ENCODE results near the gene RAPSN. TPM values are rescaled to one million over a fixed set of nuclear protein-coding genes. Genes with fewer than 3 reads are reported as not detected.
A peak's percentile ranks its signal among the peaks of the same experiment; 100 is the strongest.

The RAPSN gene
- total and polyA plus RNA-seq, 2 donors (not counting 1 experiment from before 2014, with no cell fraction given), result 0.17 TPM; not detected in 1

DNA sequence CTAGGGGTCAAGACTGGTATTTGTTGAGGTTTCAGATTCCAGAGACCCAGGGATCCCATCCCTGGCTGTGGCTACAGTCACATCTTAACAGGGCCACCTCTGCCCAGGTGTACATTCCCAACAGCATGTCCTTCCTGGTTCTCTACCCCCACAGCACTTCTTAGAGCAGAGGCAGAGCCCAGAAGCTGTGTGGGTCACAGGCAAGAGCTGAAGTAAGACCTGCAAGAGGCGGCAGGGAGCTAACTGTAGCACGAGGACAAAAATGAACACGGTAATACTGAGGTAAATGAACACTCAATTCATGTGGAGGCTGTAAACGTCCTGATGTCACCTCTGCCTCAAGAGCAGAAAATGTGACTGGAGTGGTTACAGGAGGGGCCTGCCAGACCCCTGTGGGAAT, 21.7 kb upstream of the RAPSN start:
- Histone ChIP-seq H3K79me2 (ENCODE audit: control insufficient read depth, insufficient read depth, low read length) (peaks cover 24% of the 10 kb centered on the region), H4K20me1 (ENCODE audit: control insufficient read depth, extremely low read depth, insufficient read depth, low read length) (no peaks in the 10 kb centered on the region)

DNA sequence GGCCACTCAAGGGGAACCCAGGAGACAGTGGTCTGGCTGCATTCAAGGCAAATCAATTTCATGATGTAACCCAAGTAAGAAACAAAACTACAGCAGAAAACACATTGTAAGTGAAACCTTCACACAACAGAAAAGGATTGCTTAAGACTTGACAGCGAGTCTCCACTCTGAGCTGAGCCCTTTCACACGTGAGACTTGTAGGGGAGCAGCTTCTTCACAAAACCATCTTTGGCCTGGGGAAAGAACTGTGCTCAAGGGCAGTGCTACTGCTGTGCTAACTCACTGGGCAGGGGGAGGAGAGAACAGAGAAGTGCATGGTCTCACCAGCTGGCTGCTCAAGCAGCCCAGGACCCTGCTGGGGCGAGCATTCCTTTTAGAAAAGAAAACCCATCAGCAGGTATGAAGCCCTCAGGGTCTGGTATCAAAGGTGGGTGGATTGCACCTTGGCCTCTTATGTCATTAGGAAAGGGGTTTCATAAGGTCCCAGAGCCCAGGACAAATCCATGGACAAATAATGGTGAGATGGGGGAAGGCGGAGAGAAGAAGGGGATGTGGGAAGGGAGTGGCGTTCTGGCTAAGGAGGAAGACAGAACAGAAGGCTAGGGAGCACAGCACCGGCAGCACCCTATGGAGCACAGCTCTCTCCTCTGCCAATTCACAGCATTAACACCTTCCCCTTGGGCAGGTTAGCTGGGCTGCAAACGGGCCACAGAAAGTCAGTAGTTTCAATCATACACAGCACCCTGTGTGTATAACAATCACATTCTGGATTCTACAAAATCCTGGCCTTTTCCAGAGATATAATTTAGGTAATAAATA, 20.6 kb upstream of the RAPSN start:
- H3K4me1 ChIP-seq (ENCODE audit: control insufficient read depth, extremely low read depth, insufficient read depth, low read length), result peaks cover 8% of the 10 kb centered on the region
- H3K36me3 ChIP-seq (ENCODE audit: control insufficient read depth, insufficient read depth, low read length), result peaks cover 25% of the 10 kb centered on the region
- no peak overlapping the region for H3K4me2 ChIP-seq (ENCODE audit: extremely low read depth, insufficient read depth, low read length)
- H3K4me3 ChIP-seq (replicated peaks in 1 of 4; ENCODE audit: control extremely low read depth in 1 of 4, insufficient read depth in 1 of 4, low read depth in 3 of 4, low read length in 4 of 4), result no peak overlapping the region
- no peak for TF ChIP-seq EZH2 (IDR thresholded peaks at IDR 0.05; ENCODE audit: low read length, missing control alignments)
- TF ChIP-seq, protein P1, sequence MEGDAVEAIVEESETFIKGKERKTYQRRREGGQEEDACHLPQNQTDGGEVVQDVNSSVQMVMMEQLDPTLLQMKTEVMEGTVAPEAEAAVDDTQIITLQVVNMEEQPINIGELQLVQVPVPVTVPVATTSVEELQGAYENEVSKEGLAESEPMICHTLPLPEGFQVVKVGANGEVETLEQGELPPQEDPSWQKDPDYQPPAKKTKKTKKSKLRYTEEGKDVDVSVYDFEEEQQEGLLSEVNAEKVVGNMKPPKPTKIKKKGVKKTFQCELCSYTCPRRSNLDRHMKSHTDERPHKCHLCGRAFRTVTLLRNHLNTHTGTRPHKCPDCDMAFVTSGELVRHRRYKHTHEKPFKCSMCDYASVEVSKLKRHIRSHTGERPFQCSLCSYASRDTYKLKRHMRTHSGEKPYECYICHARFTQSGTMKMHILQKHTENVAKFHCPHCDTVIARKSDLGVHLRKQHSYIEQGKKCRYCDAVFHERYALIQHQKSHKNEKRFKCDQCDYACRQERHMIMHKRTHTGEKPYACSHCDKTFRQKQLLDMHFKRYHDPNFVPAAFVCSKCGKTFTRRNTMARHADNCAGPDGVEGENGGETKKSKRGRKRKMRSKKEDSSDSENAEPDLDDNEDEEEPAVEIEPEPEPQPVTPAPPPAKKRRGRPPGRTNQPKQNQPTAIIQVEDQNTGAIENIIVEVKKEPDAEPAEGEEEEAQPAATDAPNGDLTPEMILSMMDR (conservative IDR thresholded peaks at IDR 0.05 in 1 of 2, IDR thresholded peaks at IDR 0.05 in 1 of 2; ENCODE audit: low read depth in 1 of 2, low read length in 2 of 2), result no peak
- no peaks in the 10 kb centered on the region for H4K20me1 ChIP-seq (ENCODE audit: control insufficient read depth, extremely low read depth, insufficient read depth, low read length)
- H3K27ac ChIP-seq (ENCODE audit: insufficient read depth, low read length), result no peak overlapping the region
- no peak overlapping the region for H3K9ac ChIP-seq (ENCODE audit: insufficient read depth, low read length)
- H2AFZ ChIP-seq (ENCODE audit: low read length), result no peak overlapping the region
- peak in 1 of 2 donors; percentile 41 for DNase-seq (ENCODE audit: low read depth in 2 of 2)
- H3K9me3 ChIP-seq (ENCODE audit: control insufficient read depth, insufficient read depth, low read depth, low read length), result no peaks in the 10 kb centered on the region
- H3K79me2 ChIP-seq (ENCODE audit: control insufficient read depth, insufficient read depth, low read length), result peaks cover 27% of the 10 kb centered on the region
- H3K27me3 ChIP-seq (ENCODE audit: control insufficient read depth, insufficient read depth, low read length), result no peaks in the 10 kb centered on the region

More for the DNA sequence above, 21.7 kb upstream of the RAPSN start:
- no peak overlapping the region for H3K4me2 ChIP-seq (ENCODE audit: extremely low read depth, insufficient read depth, low read length)
- no peak overlapping the region for H2AFZ ChIP-seq (ENCODE audit: low read length)
- no peak overlapping the region for H3K4me3 ChIP-seq (replicated peaks in 1 of 4; ENCODE audit: control extremely low read depth in 1 of 4, insufficient read depth in 1 of 4, low read depth in 3 of 4, low read length in 4 of 4)
- H3K9ac ChIP-seq (ENCODE audit: insufficient read depth, low read length), result no peak overlapping the region
- H3K9me3 ChIP-seq (ENCODE audit: control insufficient read depth, insufficient read depth, low read depth, low read length), result no peaks in the 10 kb centered on the region
- peaks cover 11% of the 10 kb centered on the region for H3K4me1 ChIP-seq (ENCODE audit: control insufficient read depth, extremely low read depth, insufficient read depth, low read length)
- H3K36me3 ChIP-seq (ENCODE audit: control insufficient read depth, insufficient read depth, low read length), result peaks cover 29% of the 10 kb centered on the region
- no peaks in the 10 kb centered on the region for H3K27me3 ChIP-seq (ENCODE audit: control insufficient read depth, insufficient read depth, low read length)
- TF ChIP-seq, protein P1 (conservative IDR thresholded peaks at IDR 0.05 in 1 of 2, IDR thresholded peaks at IDR 0.05 in 1 of 2; ENCODE audit: low read depth in 1 of 2, low read length in 2 of 2), result no peak
- TF ChIP-seq EZH2 (IDR thresholded peaks at IDR 0.05; ENCODE audit: low read length, missing control alignments), result no peak
- DNase-seq (ENCODE audit: low read depth in 2 of 2), result no peak
- no peak overlapping the region for H3K27ac ChIP-seq (ENCODE audit: insufficient read depth, low read length)

DNA sequence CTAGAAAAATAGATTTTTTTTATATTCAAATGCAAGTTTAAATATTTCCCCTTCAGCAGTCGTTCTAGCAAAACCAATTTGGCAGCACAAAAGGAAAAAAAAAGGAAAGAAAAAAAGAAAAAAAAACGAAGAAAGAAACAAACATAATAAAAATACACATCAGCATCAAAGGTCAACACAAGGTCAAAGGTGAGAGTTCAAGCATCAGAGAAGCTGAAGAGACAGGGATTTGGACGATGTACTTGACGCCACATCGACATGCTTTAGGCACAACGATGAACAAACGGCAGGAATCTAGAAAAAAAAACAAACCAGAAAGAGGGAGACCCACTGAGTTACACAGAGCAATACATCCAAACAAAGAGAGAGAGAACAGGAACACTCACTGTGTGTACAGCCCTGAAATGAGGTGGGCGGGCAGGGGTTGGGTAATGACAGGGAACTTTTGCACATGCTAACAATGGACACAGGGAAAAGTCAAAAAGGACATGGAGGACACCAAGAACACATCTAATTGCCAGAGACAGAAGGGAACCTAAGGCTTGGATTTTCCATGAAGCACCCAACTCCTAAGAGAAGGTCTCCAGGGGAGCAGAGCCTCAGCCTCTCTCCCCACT, 19.8 kb upstream of the RAPSN start:
- H3K4me3 ChIP-seq (replicated peaks in 1 of 4; ENCODE audit: control extremely low read depth in 1 of 4, insufficient read depth in 1 of 4, low read depth in 3 of 4, low read length in 4 of 4), result no peak overlapping the region
- no peaks in the 10 kb centered on the region for H3K9me3 ChIP-seq (ENCODE audit: control insufficient read depth, insufficient read depth, low read depth, low read length)
- H4K20me1 ChIP-seq (ENCODE audit: control insufficient read depth, extremely low read depth, insufficient read depth, low read length), result no peaks in the 10 kb centered on the region
- H3K79me2 ChIP-seq (ENCODE audit: control insufficient read depth, insufficient read depth, low read length), result peaks cover 27% of the 10 kb centered on the region
- H3K4me1 ChIP-seq (ENCODE audit: control insufficient read depth, extremely low read depth, insufficient read depth, low read length), result peaks cover 8% of the 10 kb centered on the region
- peak; percentile 5 to 18 for DNase-seq (ENCODE audit: low read depth in 2 of 2)
- H3K4me2 ChIP-seq (ENCODE audit: extremely low read depth, insufficient read depth, low read length), result no peak overlapping the region
- H2AFZ ChIP-seq (ENCODE audit: low read length), result no peak overlapping the region
- no peak for TF ChIP-seq EZH2 (IDR thresholded peaks at IDR 0.05; ENCODE audit: low read length, missing control alignments)
- TF ChIP-seq, protein P1 (conservative IDR thresholded peaks at IDR 0.05 in 1 of 2, IDR thresholded peaks at IDR 0.05 in 1 of 2; ENCODE audit: low read depth in 1 of 2, low read length in 2 of 2), result no peak
- H3K36me3 ChIP-seq (ENCODE audit: control insufficient read depth, insufficient read depth, low read length), result peaks cover 28% of the 10 kb centered on the region
- H3K9ac ChIP-seq (ENCODE audit: insufficient read depth, low read length), result no peak overlapping the region
- no peaks in the 10 kb centered on the region for H3K27me3 ChIP-seq (ENCODE audit: control insufficient read depth, insufficient read depth, low read length)
- H3K27ac ChIP-seq (ENCODE audit: insufficient read depth, low read length), result no peak overlapping the region

Measured in fibroblast of lung (primary cell).